H1 (cell line): Measurements from ENCODE around the gene SLC35F3. TPM values are rescaled to one million over a fixed set of nuclear protein-coding genes. Genes with fewer than 3 reads are reported as not detected.

Experiments
- CTCF ChIA-PET: fragments of 300-600 bp; sonication (Branson Sonifier 250); formaldehyde crosslinking; loops from one replicate; lab custom pipeline; 2021; ENCODE audit not compliant: partially characterized antibody; lab: Charles Lee
- POLR2A ChIA-PET: fragments of 300-600 bp; sonication (Branson Sonifier 250); formaldehyde crosslinking; loops from one replicate; lab custom pipeline; 2021; ENCODE audit warnings: inconsistent platforms; ENCODE audit not compliant: partially characterized antibody; lab: Charles Lee
- DNase-seq, 2 experiments: peaks; one replicate each; pipeline versions ENCODE4 v3.0.0 to v3.0.0-alpha.2; 2010 to 2022; ENCODE audit warnings: low spot score in 2 of 2, low read depth in 1 of 2, mixed read lengths in 1 of 2
- FAIRE-seq: peaks from 2 replicates; lab custom pipeline; 2011; peaks lifted over from hg19 to GRCh38; lab: Jason Lieb, UNC
- H2AFZ ChIP-seq: 2 replicates; pipeline ENCODE4 v1.8.1; 2012; ENCODE audit warnings: low read length, inconsistent platforms
- H2AK5ac ChIP-seq: 2 replicates; pipeline ENCODE4 v1.6.1; 2013; ENCODE audit warnings: low read depth, low read length
- H2BK120ac ChIP-seq: replicated peaks from 2 replicates; pipeline ENCODE3; 2013; ENCODE audit warnings: low read depth, low read length, inconsistent platforms
- H2BK12ac ChIP-seq: 2 replicates; pipeline ENCODE4 v1.6.1; 2013; ENCODE audit warnings: low read depth, low read length
- H2BK15ac ChIP-seq: 2 replicates; pipeline ENCODE4 v1.6.1; 2013; ENCODE audit warnings: low read length
- H2BK20ac ChIP-seq: 2 replicates; pipeline ENCODE4 v1.6.1; 2013; ENCODE audit warnings: low read length
- H2BK5ac ChIP-seq: 2 replicates; pipeline ENCODE4 v1.6.1; 2013; ENCODE audit warnings: low read depth, low read length
- H3K14ac ChIP-seq: 2 replicates; pipeline ENCODE4 v1.6.1; 2013; ENCODE audit warnings: inconsistent platforms; ENCODE audit not compliant: insufficient read length
- H3K18ac ChIP-seq: 2 replicates; pipeline ENCODE4 v1.6.1; 2013; ENCODE audit warnings: low read length; ENCODE audit errors: extremely low read depth
- H3K23ac ChIP-seq: 2 replicates; pipeline ENCODE4 v1.6.1; 2013; ENCODE audit warnings: inconsistent platforms; ENCODE audit not compliant: insufficient read length
- H3K23me2 ChIP-seq: 2 replicates; pipeline ENCODE4 v1.6.1; 2013; ENCODE audit warnings: low read depth, low read length
- H3K27ac ChIP-seq: 2 replicates; pipeline ENCODE4 v1.6.1; 2011; ENCODE audit warnings: low read depth, low read length, inconsistent platforms
- H3K27me3 ChIP-seq, 4 experiments: replicated peaks in 1 of 4; 1 replicate in 1 of 4; 2 replicates in 3 of 4; pipeline versions ENCODE4 v1.6.1 to v1.8.1; 2011 to 2013; ENCODE audit warnings: low read length in 3 of 4, mild to moderate bottlenecking in 3 of 4, inconsistent platforms in 2 of 4, mixed read lengths in 2 of 4, moderate library complexity in 1 of 4; ENCODE audit not compliant: control insufficient read depth in 3 of 4, insufficient read depth in 3 of 4; ENCODE audit errors: extremely low read depth in 1 of 4
- H3K36me3 ChIP-seq, 4 experiments: 2 replicates each; pipeline versions ENCODE4 v1.6.1 to v1.8.1; 2011 to 2013; ENCODE audit warnings: mild to moderate bottlenecking in 4 of 4, low read length in 3 of 4, moderate library complexity in 2 of 4, control low read depth in 1 of 4, inconsistent platforms in 1 of 4; ENCODE audit not compliant: insufficient read depth in 4 of 4, control insufficient read depth in 2 of 4
- H3K4ac ChIP-seq: replicated peaks from 2 replicates; pipeline ENCODE3; 2013; ENCODE audit warnings: low read length, low read depth, mixed read lengths, inconsistent platforms; ENCODE audit not compliant: insufficient read length
- H3K4me1 ChIP-seq, 4 experiments: replicated peaks in 1 of 4; 1 replicate in 1 of 4; 2 replicates in 3 of 4; pipeline versions ENCODE4 v1.6.1 to v1.8.1; 2011 to 2013; ENCODE audit warnings: low read length in 3 of 4, inconsistent platforms in 2 of 4, mixed read lengths in 1 of 4; ENCODE audit not compliant: insufficient read depth in 4 of 4, control insufficient read depth in 3 of 4
- H3K4me2 ChIP-seq, 2 experiments: 2 replicates each; pipeline versions ENCODE4 v1.6.1 to v1.8.1; 2011 to 2013; ENCODE audit warnings: low read depth in 2 of 2, low read length in 2 of 2, control low read depth in 1 of 2, inconsistent platforms in 1 of 2, mild to moderate bottlenecking in 1 of 2; ENCODE audit not compliant: insufficient read depth in 1 of 2
- H3K4me3 ChIP-seq, 4 experiments: fragments of 200-600, 300-600 bp in 1 of 4; sonication (generic), shearing (Covaris generic), sonication (Bioruptor Twin) in 1 of 4; 2 replicates each; pipeline versions ENCODE4 v1.5.1 to v1.8.1; 2011 to 2016; ENCODE audit warnings: low read length in 4 of 4, low read depth in 3 of 4, control low read depth in 2 of 4, inconsistent platforms in 2 of 4, mild to moderate bottlenecking in 2 of 4, mixed read lengths in 1 of 4, moderate library complexity in 1 of 4; ENCODE audit not compliant: insufficient read depth in 2 of 4; ENCODE audit errors: extremely low read depth in 1 of 4
- H3K56ac ChIP-seq: replicated peaks from 2 replicates; pipeline ENCODE3; 2013; ENCODE audit warnings: low read depth, mild to moderate bottlenecking, mixed read lengths, low read length, inconsistent platforms; ENCODE audit not compliant: insufficient read length
- H3K79me1 ChIP-seq: 2 replicates; pipeline ENCODE4 v1.6.1; 2013; ENCODE audit warnings: low read depth, low read length, control low read depth
- H3K79me2 ChIP-seq, 2 experiments: 2 replicates each; pipeline versions ENCODE4 v1.6.1 to v1.8.1; 2012 to 2013; ENCODE audit warnings: low read length in 2 of 2, mild to moderate bottlenecking in 2 of 2, inconsistent platforms in 1 of 2; ENCODE audit not compliant: insufficient read depth in 2 of 2, control insufficient read depth in 1 of 2
- H3K9ac ChIP-seq, 4 experiments: replicated peaks in 1 of 4; 1 replicate in 1 of 4; 2 replicates in 3 of 4; pipeline versions ENCODE4 v1.6.1 to v1.8.1; 2011 to 2013; ENCODE audit warnings: low read depth in 3 of 4, low read length in 3 of 4, control low read depth in 2 of 4, mild to moderate bottlenecking in 2 of 4, moderate library complexity in 2 of 4, inconsistent platforms in 1 of 4; ENCODE audit errors: extremely low read depth in 1 of 4
- H3K9me3 ChIP-seq, 2 experiments: 2 replicates each; pipeline versions ENCODE4 v1.6.1 to v1.8.1; 2012 to 2013; ENCODE audit warnings: mild to moderate bottlenecking in 2 of 2, moderate library complexity in 2 of 2, control low read depth in 1 of 2, inconsistent platforms in 1 of 2, low read depth in 1 of 2, low read length in 1 of 2, mixed read lengths in 1 of 2; ENCODE audit not compliant: insufficient read depth in 2 of 2
- H4K20me1 ChIP-seq, 2 experiments: replicated peaks in 1 of 2; 2 replicates each; pipeline versions ENCODE3 to v1.8.1; 2011 to 2013; ENCODE audit warnings: inconsistent platforms in 2 of 2, low read length in 2 of 2, mild to moderate bottlenecking in 1 of 2; ENCODE audit not compliant: insufficient read depth in 2 of 2, control insufficient read depth in 1 of 2
- H4K5ac ChIP-seq: 2 replicates; pipeline ENCODE4 v1.6.1; 2013; ENCODE audit warnings: low read length, low read depth, mixed read lengths, inconsistent platforms; ENCODE audit not compliant: insufficient read length
- H4K8ac ChIP-seq: 2 replicates; pipeline ENCODE4 v1.8.0; 2013; ENCODE audit warnings: mild to moderate bottlenecking, moderate library complexity, low read length, inconsistent platforms; ENCODE audit not compliant: insufficient read depth; ENCODE audit errors: extremely low read depth
- H4K91ac ChIP-seq: replicated peaks from 2 replicates; pipeline ENCODE3; 2013; ENCODE audit warnings: low read length, mixed read lengths, inconsistent platforms; ENCODE audit not compliant: insufficient read length
- CEBPB ChIP-seq: IDR thresholded peaks from 2 replicates; pipeline ENCODE4 v1.6.1; 2012; ENCODE audit warnings: low read depth, low read length
- PHF8 ChIP-seq: fragments of 200-600 bp; sonication (generic); conservative IDR thresholded peaks from 2 replicates; pipeline ENCODE4 v1.7.1; 2012; ENCODE audit warnings: low read depth, mild to moderate bottlenecking, inconsistent platforms, low read length, moderate library complexity
- RNF2 ChIP-seq: fragments of 200-900, 300-1000 bp; sonication (generic); IDR thresholded peaks from 2 replicates; pipeline ENCODE4 v1.7.1; 2016; ENCODE audit warnings: borderline replicate concordance, low read depth, mild to moderate bottlenecking, antibody characterized with exemption, low read length; ENCODE audit not compliant: poor library complexity, severe bottlenecking; ENCODE audit errors: missing control alignments
- SP2 ChIP-seq: IDR thresholded peaks from 2 replicates; pipeline ENCODE4 v1.6.1; 2012; ENCODE audit warnings: mild to moderate bottlenecking, low read length, inconsistent platforms
- SRF ChIP-seq: IDR thresholded peaks from 2 replicates; pipeline ENCODE4 v1.6.1; 2011; ENCODE audit warnings: mild to moderate bottlenecking, low read depth, low read length, moderate library complexity
- USF2 ChIP-seq: IDR thresholded peaks from 2 replicates; pipeline ENCODE4 v1.6.1; 2011; ENCODE audit warnings: low read length, improper control_type of control experiment
- WGBS, 2 experiments: shearing (Covaris generic) in 1 of 2; methylation state at CpG; one replicate each; pipeline versions ENCODE4 v1.1.6 to v1.1.7; 2013 to 2015; ENCODE audit warnings: low lambda C conversion rate in 2 of 2, mixed read lengths in 2 of 2, inconsistent platforms in 1 of 2, low coverage in 1 of 2, missing lambda C conversion rate in 1 of 2; ENCODE audit not compliant: insufficient replicate concordance in 2 of 2, insufficient coverage in 1 of 2, insufficient read length in 1 of 2; ENCODE audit errors: extremely low coverage in 1 of 2, missing lambda C conversion rate in 1 of 2; 5-methylcytosine and 5-hydroxymethylcytosine counted together
- polyA plus RNA-seq, 7 experiments: library from polyadenylated mRNA; depleted of rRNA in 3 of 7; stranded (reverse) in 5 of 7; unstranded in 2 of 7; fragments of >200 nt in 5 of 7; fragments of 200-250 nt in 2 of 7; gene quantifications; 1 replicate in 5 of 7; 2 replicates in 1 of 7; 4 replicates in 1 of 7; pipeline versions ENCODE4 v1.2.1 to v1.2.3, GENCODE V29; 2011 to 2013; ENCODE audit warnings: missing spikeins in 2 of 7, mixed read lengths in 2 of 7
- total RNA-seq: library from RNA; stranded (reverse); fragmentation: NEBNext Ultra II Directional; extraction: Animal tissue kit (Norgen Biotek cat#: 25700); gene quantifications from 2 replicates; pipeline ENCODE4 v1.2.1, GENCODE V29; 2021

SLC35F3 gene
- total and polyA plus RNA-seq, 2 of the 8 experiments (the other 6 are each of a cell fraction or from before 2014, with no cell fraction given): 0.78 to 1.2 TPM

GRCh38 chr1:234096161-234096770 is 191.8 kb downstream of the SLC35F3 start:
- CTCF ChIA-PET: interaction anchor here (0.6 to 1.6 kb wide), 5 partner anchors 9 to 799 kb away, joined by 3 to 5 read pairs (median 3); no protein-coding TSS in a partner anchor
- no peak for TF ChIP-seq USF2
- TF ChIP-seq RNF2: no peak
- no peak for TF ChIP-seq PHF8
- TF ChIP-seq SP2: no peak
- TF ChIP-seq SRF: no peak
- no peak for TF ChIP-seq CEBPB

More at GRCh38 chr1:234096161-234096770, 191.8 kb downstream of the SLC35F3 start:
- POLR2A ChIA-PET: no interaction called here
- Histone ChIP-seq H3K23me2 (peaks cover 13% of the 10 kb centered on the region; the same call in 1 of the 2 replicates), H2BK12ac (no peak overlapping the region), H3K56ac (no peak overlapping the region), H3K4me3 (no peak overlapping the region), H3K14ac (no peak overlapping the region), H3K18ac (no peak overlapping the region), H3K36me3 (no peaks in the 10 kb centered on the region), H3K79me1 (no peaks in the 10 kb centered on the region), H4K20me1 (no peaks in the 10 kb centered on the region), H2AK5ac (no peak overlapping the region), H2AFZ (no peak overlapping the region), H3K9me3 (no peaks in the 10 kb centered on the region), H4K5ac (no peak overlapping the region), H3K4me2 (no peak overlapping the region), H3K27me3 (no peaks in the 10 kb centered on the region), H3K27ac (no peak overlapping the region), H2BK20ac (no peak overlapping the region), H3K9ac (no peak overlapping the region), H2BK5ac (no peak overlapping the region), H3K4me1 (no peaks in the 10 kb centered on the region), H3K79me2 (no peaks in the 10 kb centered on the region), H4K91ac (no peak overlapping the region), H3K23ac (no peak overlapping the region), H2BK120ac (no peak overlapping the region), H3K4ac (no peak overlapping the region), H4K8ac (no peak overlapping the region), H2BK15ac (no peak overlapping the region)
- 78% methylated on average over 7 of the region's 7 CpGs; no CpG with 5 or more reads in 1 of the 2 experiments for WGBS, 2 experiments
- FAIRE-seq (no peak), DNase-seq (no peak)
